CD4-positive, CD25-positive, alpha-beta regulatory T cell (primary cell): ENCODE data around the gene ATP5ME. TPM values are rescaled to one million over a fixed set of nuclear protein-coding genes. Genes with fewer than 3 reads are reported as not detected.
"Not testable (repeated sequence)": the region's sequence is repeated elsewhere in the genome, so short reads cannot be mapped to it uniquely, and the experiment has no call there.

Experiments
- ATAC-seq, 2 donors: fragments of 150-1000 bp; cut with Tn5 transposase; one replicate each; pipeline ENCODE4 v1.10.0; 2021; ENCODE audit warnings: low read depth in 2 of 2, moderate number of reproducible peaks in 2 of 2, moderate library complexity in 1 of 2
- DNase-seq, 3 donors: peaks; one replicate each; pipeline versions ENCODE4 v3.0.0 to v3.0.0-alpha.2; 2012 to 2022; ENCODE audit warnings: mixed read lengths in 1 of 3
- H3K27ac ChIP-seq: one replicate; pipeline ENCODE4 v1.7.0; 2013; ENCODE audit warnings: mild to moderate bottlenecking, low read length; ENCODE audit not compliant: insufficient read depth, poor library complexity, severe bottlenecking
- H3K27me3 ChIP-seq: one replicate; pipeline ENCODE4 v1.7.0; 2013; ENCODE audit warnings: low read length; ENCODE audit not compliant: control insufficient read depth, insufficient read depth
- H3K36me3 ChIP-seq: one replicate; pipeline ENCODE4 v1.7.0; 2013; ENCODE audit warnings: mild to moderate bottlenecking, low read length, moderate library complexity; ENCODE audit not compliant: control insufficient read depth, insufficient read depth
- H3K4me1 ChIP-seq: 2 replicates; pipeline ENCODE4 v1.7.0; 2013; ENCODE audit warnings: mild to moderate bottlenecking, low read length; ENCODE audit not compliant: insufficient read depth, control insufficient read depth, poor library complexity, severe bottlenecking
- H3K4me3 ChIP-seq: one replicate; pipeline ENCODE4 v1.7.0; 2013; ENCODE audit warnings: low read depth, mild to moderate bottlenecking, low read length, moderate library complexity
- H3K9me3 ChIP-seq, 2 experiments: 1 replicate in 1 of 2; 2 replicates in 1 of 2; pipeline ENCODE4 v1.7.0; 2013; ENCODE audit warnings: low read length in 2 of 2, mild to moderate bottlenecking in 1 of 2, moderate library complexity in 1 of 2; ENCODE audit not compliant: control insufficient read depth in 2 of 2
- H3K27ac Mint-ChIP-seq, 3 donors: one replicate each; pipeline ENCODE4 v1.8.0; 2020 to 2022; ENCODE audit warnings: mild to moderate bottlenecking in 3 of 3, mixed read lengths in 3 of 3, moderate library complexity in 2 of 3
- H3K27me3 Mint-ChIP-seq: one replicate; pipeline ENCODE4 v1.8.0; 2022; ENCODE audit warnings: mild to moderate bottlenecking, mixed read lengths
- H3K36me3 Mint-ChIP-seq: one replicate; pipeline ENCODE4 v1.8.0; 2020; ENCODE audit warnings: mixed read lengths
- H3K4me1 Mint-ChIP-seq, 4 donors: one replicate each; pipeline ENCODE4 v1.8.0; 2020 to 2022; ENCODE audit warnings: mixed read lengths in 4 of 4, mild to moderate bottlenecking in 1 of 4
- H3K4me3 Mint-ChIP-seq, 4 donors: one replicate each; pipeline ENCODE4 v1.8.0; 2020 to 2022; ENCODE audit warnings: mild to moderate bottlenecking in 4 of 4, mixed read lengths in 4 of 4, moderate library complexity in 3 of 4
- H3K9me3 Mint-ChIP-seq, 7 donors: one replicate each; pipeline ENCODE4 v1.8.0; 2020 to 2022; ENCODE audit warnings: mixed read lengths in 7 of 7, mild to moderate bottlenecking in 3 of 7, moderate library complexity in 2 of 7
- polyA plus RNA-seq, 4 donors: library from polyadenylated mRNA; unstranded; fragments of 300-500 nt; fragmentation: Illumina TruSeq; gene quantifications; one replicate each; pipeline ENCODE4 v1.2.3, GENCODE V29; 2021
- total RNA-seq: library from RNA; stranded (reverse); gene quantifications from one replicate; pipeline ENCODE4 v1.2.3, GENCODE V29; 2022

Gene ATP5ME
- total and polyA plus RNA-seq, 5 donors from 2014 or later = 123 to 442 (median 402) TPM

- Mint-ChIP-seq H3K9me3 (no peaks in the 10 kb centered on the region), H3K27me3 (no peaks in the 10 kb centered on the region), H3K36me3 (peaks cover 7% of the 10 kb centered on the region), H3K4me1 (peaks cover 10 to 35% (median 27%) of the 10 kb centered on the region in 4 donors), H3K27ac (peak overlapping the region; percentile 29 to 90 (median 78)), H3K4me3 (peak overlapping the region; percentile 33 to 84 (median 72))
- DNase-seq (no peak), ATAC-seq (no peak)
- H3K27me3 ChIP-seq = no peaks in the 10 kb centered on the region
- no peak overlapping the region for H3K4me3 ChIP-seq
- no peak overlapping the region for H3K27ac ChIP-seq
- H3K36me3 ChIP-seq = peaks cover 2% of the 10 kb centered on the region
- peaks cover 34% of the 10 kb centered on the region for H3K4me1 ChIP-seq
- no peaks in the 10 kb centered on the region for H3K9me3 ChIP-seq
Observed at GRCh38 chr4:708631-708933, 34.5 kb upstream of the ATP5ME start.

- H3K4me1 Mint-ChIP-seq = peaks cover 10 to 35% (median 27%) of the 10 kb centered on the region in 4 donors
- peak overlapping the region; percentile 67 to 84 (median 76) for H3K4me3 Mint-ChIP-seq
- H3K27ac Mint-ChIP-seq = peak overlapping the region in 1 of 3 donors; percentile 78
- no peak for ATAC-seq
- H3K4me1 ChIP-seq = peaks cover 34% of the 10 kb centered on the region
- no peak overlapping the region for H3K27ac ChIP-seq
- DNase-seq = no peak
- H3K27me3 Mint-ChIP-seq = no peaks in the 10 kb centered on the region
- H3K36me3 Mint-ChIP-seq = peaks cover 7% of the 10 kb centered on the region
- H3K9me3 Mint-ChIP-seq = no peaks in the 10 kb centered on the region
- H3K4me3 ChIP-seq = no peak overlapping the region
- H3K9me3 ChIP-seq = no peaks in the 10 kb centered on the region
- H3K27me3 ChIP-seq = no peaks in the 10 kb centered on the region
- H3K36me3 ChIP-seq = peaks cover 2% of the 10 kb centered on the region
Observed at GRCh38 chr4:707929-708630, 34.0 kb upstream of the ATP5ME start.

GRCh38 chr4:706834-707598 lies 32.9 kb upstream of the ATP5ME start:
- H3K27me3 Mint-ChIP-seq = no peaks in the 10 kb centered on the region
- DNase-seq (no peak), ATAC-seq (no peak)
- Histone ChIP-seq H3K4me1 (peaks cover 34% of the 10 kb centered on the region), H3K27me3 (no peaks in the 10 kb centered on the region), H3K36me3 (peaks cover 2% of the 10 kb centered on the region), H3K9me3 (no peaks in the 10 kb centered on the region), H3K27ac (no peak overlapping the region), H3K4me3 (no peak overlapping the region)
- no peaks in the 10 kb centered on the region for H3K9me3 Mint-ChIP-seq
- peaks cover 10 to 33% (median 23%) of the 10 kb centered on the region in 4 donors for H3K4me1 Mint-ChIP-seq
- peaks cover 7% of the 10 kb centered on the region for H3K36me3 Mint-ChIP-seq
- peak overlapping the region in 2 of 4 donors; percentile 15 to 28 for H3K4me3 Mint-ChIP-seq
- H3K27ac Mint-ChIP-seq = no peak overlapping the region

GRCh38 chr4:706083-706633 lies 32.1 kb upstream of the ATP5ME start:
- not testable (repeated sequence) for H3K36me3 ChIP-seq, H3K9me3 Mint-ChIP-seq, H3K36me3 Mint-ChIP-seq, H3K9me3 ChIP-seq, H3K27ac Mint-ChIP-seq, H3K27me3 ChIP-seq, ATAC-seq, H3K27me3 Mint-ChIP-seq, DNase-seq
- peak overlapping the region; percentile 67 for H3K27ac ChIP-seq
- H3K4me1 Mint-ChIP-seq = peaks cover 10 to 33% (median 22%) of the 10 kb centered on the region in 4 donors
- H3K4me3 Mint-ChIP-seq = peak overlapping the region in 1 of 4 donors; percentile 3
- peak overlapping the region; percentile 26 for H3K4me3 ChIP-seq
- peaks cover 34% of the 10 kb centered on the region for H3K4me1 ChIP-seq

GRCh38 chr4:705278-706082 lies 31.4 kb upstream of the ATP5ME start, which contains the start of gene PCGF3:
Gene PCGF3, plus strand, starts transcription at chr4:705832. Its CDS starts 27,849 bp downstream, at chr4:733681.
- H3K4me3 Mint-ChIP-seq = peak within 1 kb of the TSS; percentile 83 to 95 (median 90)
- peak within 1 kb of the TSS; percentile 26 to 83 (median 56) for H3K27ac Mint-ChIP-seq
- Histone ChIP-seq H3K9me3 (no peaks in the 10 kb centered on the region), H3K4me1 (peaks cover 34% of the 10 kb centered on the region), H3K27ac (peak within 1 kb of the TSS; percentile 67), H3K27me3 (no peaks in the 10 kb centered on the region), H3K36me3 (no peaks in the 10 kb centered on the region), H3K4me3 (peak within 1 kb of the TSS; percentile 71)
- H3K9me3 Mint-ChIP-seq = no peaks in the 10 kb centered on the region
- peaks cover 6% of the 10 kb centered on the region for H3K36me3 Mint-ChIP-seq
- H3K4me1 Mint-ChIP-seq = peaks cover 9 to 28% (median 19%) of the 10 kb centered on the region in 4 donors
- DNase-seq = peak; percentile 93 to 94 (median 93)
- no peaks in the 10 kb centered on the region for H3K27me3 Mint-ChIP-seq
- ATAC-seq = peak; percentile 94 to 97

GRCh38 chr4:704971-705277 lies 30.8 kb upstream of the ATP5ME start:
- H3K27ac ChIP-seq = peak overlapping the region; percentile 67
- no peaks in the 10 kb centered on the region for H3K36me3 ChIP-seq
- Mint-ChIP-seq H3K36me3 (peaks cover under 1% of the 10 kb centered on the region), H3K27ac (peak overlapping the region in 2 of 3 donors; percentile 56 to 83), H3K9me3 (peaks cover 0 to 1% (median 0%) of the 10 kb centered on the region in 7 donors), H3K27me3 (no peaks in the 10 kb centered on the region), H3K4me1 (peaks cover 4 to 28% (median 16%) of the 10 kb centered on the region in 4 donors), H3K4me3 (peak overlapping the region in 3 of 4 donors; percentile 83 to 92 (median 88))
- ATAC-seq (no peak), DNase-seq (no peak)
- H3K4me3 ChIP-seq = peak overlapping the region; percentile 71
- H3K9me3 ChIP-seq = no peaks in the 10 kb centered on the region
- H3K4me1 ChIP-seq = peaks cover 36% of the 10 kb centered on the region
- no peaks in the 10 kb centered on the region for H3K27me3 ChIP-seq

- H3K9me3 ChIP-seq = no peaks in the 10 kb centered on the region
- H3K36me3 ChIP-seq = no peaks in the 10 kb centered on the region
- DNase-seq (no peak), ATAC-seq (no peak)
- peak overlapping the region in 2 of 4 donors; percentile 56 to 88 for H3K4me3 Mint-ChIP-seq
- no peaks in the 10 kb centered on the region for H3K27me3 ChIP-seq
- peaks cover 0 to 1% (median 0%) of the 10 kb centered on the region in 7 donors for H3K9me3 Mint-ChIP-seq
- peaks cover 3% of the 10 kb centered on the region for H3K27me3 Mint-ChIP-seq
- no peak overlapping the region for H3K27ac Mint-ChIP-seq
- H3K36me3 Mint-ChIP-seq = no peaks in the 10 kb centered on the region
- no peak overlapping the region for H3K4me3 ChIP-seq
- H3K27ac ChIP-seq = no peak overlapping the region
- peaks cover 42% of the 10 kb centered on the region for H3K4me1 ChIP-seq
- peaks cover 0 to 27% (median 14%) of the 10 kb centered on the region in 4 donors for H3K4me1 Mint-ChIP-seq
Observed at GRCh38 chr4:704198-704891, 30.3 kb upstream of the ATP5ME start.
